Central memory CD8-positive, alpha-beta T cell (primary cell): Measurements from ENCODE around the gene PRSS22.
A peak's percentile ranks its signal among the peaks of the same experiment; 100 is the strongest.

Experiments used
- ATAC-seq: fragments of 150-1000 bp; cut with Tn5 transposase; replicated peaks from 2 replicates; pipeline ENCODE4 v1.10.0; 2022; ENCODE audit warnings: mild to moderate bottlenecking, moderate FRiP score, moderate number of reproducible peaks; ENCODE audit not compliant: poor library complexity, severe bottlenecking; ENCODE audit errors: extremely low read depth
- DNase-seq, 2 donors: peaks; one replicate each; pipeline ENCODE4 v3.0.0; 2021; ENCODE audit warnings: low spot score in 2 of 2
- H3K27ac Mint-ChIP-seq: one replicate; pipeline ENCODE4 v1.8.0; 2022; ENCODE audit warnings: low read depth, mild to moderate bottlenecking, moderate library complexity, mixed read lengths
- H3K27me3 Mint-ChIP-seq: one replicate; pipeline ENCODE4 v1.8.0; 2022; ENCODE audit warnings: mixed read lengths
- H3K36me3 Mint-ChIP-seq: one replicate; pipeline ENCODE4 v1.8.0; 2022; ENCODE audit warnings: mild to moderate bottlenecking, moderate library complexity, mixed read lengths; ENCODE audit not compliant: insufficient read depth
- H3K4me1 Mint-ChIP-seq: one replicate; pipeline ENCODE4 v1.8.0; 2022; ENCODE audit warnings: mixed read lengths
- H3K4me3 Mint-ChIP-seq: one replicate; pipeline ENCODE4 v1.8.0; 2022; ENCODE audit warnings: mild to moderate bottlenecking, moderate library complexity, mixed read lengths
- H3K9me3 Mint-ChIP-seq: one replicate; pipeline ENCODE4 v1.8.0; 2022; ENCODE audit warnings: mixed read lengths

PRSS22 gene

DNA sequence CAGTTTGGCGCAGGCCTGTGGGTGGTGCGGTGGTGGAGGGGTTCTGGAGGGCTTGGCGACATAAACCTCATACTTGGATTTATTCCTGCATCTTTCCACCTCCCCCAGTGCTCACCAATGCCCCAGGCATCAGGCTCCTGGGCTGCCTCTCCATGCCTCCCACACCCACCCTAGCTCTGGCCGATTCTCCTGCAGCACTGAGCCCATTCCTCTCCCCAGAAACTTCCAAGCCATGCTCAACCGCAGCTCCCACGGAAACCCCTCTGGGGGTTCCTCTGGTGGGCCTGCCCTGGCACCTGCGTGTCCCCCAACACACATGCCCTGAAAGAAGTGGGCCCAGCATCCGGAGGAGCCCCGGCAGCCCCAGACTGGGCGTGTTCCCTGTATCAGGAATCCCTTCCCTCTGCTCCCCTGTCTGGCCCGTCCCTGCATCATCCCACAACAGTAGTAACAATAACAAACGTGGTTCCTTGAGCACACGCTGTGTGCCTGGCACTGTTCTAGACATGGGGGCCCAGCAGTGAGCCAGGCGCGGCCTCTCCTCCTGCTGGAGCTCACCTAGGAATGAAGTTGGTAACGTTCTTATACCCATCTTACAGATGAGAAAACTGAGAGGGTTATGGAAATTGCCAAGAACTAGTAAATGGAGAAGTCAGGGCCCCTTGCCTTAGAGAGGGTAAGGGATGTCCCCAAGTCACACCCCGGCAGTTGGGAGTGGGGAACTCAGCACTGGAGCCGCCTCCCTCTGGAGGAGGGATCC lies 38.6 kb downstream of the PRSS22 start:
- no peaks in the 10 kb centered on the region for H3K9me3 Mint-ChIP-seq
- no peaks in the 10 kb centered on the region for H3K4me1 Mint-ChIP-seq
- no peaks in the 10 kb centered on the region for H3K27me3 Mint-ChIP-seq
- peak overlapping the region; percentile 4 for H3K4me3 Mint-ChIP-seq
- H3K27ac Mint-ChIP-seq = peak overlapping the region; percentile 87
- H3K36me3 Mint-ChIP-seq = no peaks in the 10 kb centered on the region
- DNase-seq (no peak), ATAC-seq (no peak)

GRCh38 chr16:2818272-2818876 lies 39.6 kb downstream of the PRSS22 start:
- Mint-ChIP-seq H3K4me3 (peak overlapping the region; percentile 48), H3K27ac (no peak overlapping the region), H3K27me3 (no peaks in the 10 kb centered on the region), H3K4me1 (no peaks in the 10 kb centered on the region), H3K9me3 (no peaks in the 10 kb centered on the region), H3K36me3 (no peaks in the 10 kb centered on the region)
- ATAC-seq (no peak), DNase-seq (no peak)

- DNase-seq = no peak
- Mint-ChIP-seq H3K36me3 (no peaks in the 10 kb centered on the region), H3K27ac (peak overlapping the region; percentile 61), H3K4me3 (peak overlapping the region; percentile 61), H3K9me3 (no peaks in the 10 kb centered on the region), H3K27me3 (no peaks in the 10 kb centered on the region), H3K4me1 (no peaks in the 10 kb centered on the region)
- ATAC-seq = peak; percentile 38
Observed at GRCh38 chr16:2817340-2818271, 40.4 kb downstream of the PRSS22 start.

DNA sequence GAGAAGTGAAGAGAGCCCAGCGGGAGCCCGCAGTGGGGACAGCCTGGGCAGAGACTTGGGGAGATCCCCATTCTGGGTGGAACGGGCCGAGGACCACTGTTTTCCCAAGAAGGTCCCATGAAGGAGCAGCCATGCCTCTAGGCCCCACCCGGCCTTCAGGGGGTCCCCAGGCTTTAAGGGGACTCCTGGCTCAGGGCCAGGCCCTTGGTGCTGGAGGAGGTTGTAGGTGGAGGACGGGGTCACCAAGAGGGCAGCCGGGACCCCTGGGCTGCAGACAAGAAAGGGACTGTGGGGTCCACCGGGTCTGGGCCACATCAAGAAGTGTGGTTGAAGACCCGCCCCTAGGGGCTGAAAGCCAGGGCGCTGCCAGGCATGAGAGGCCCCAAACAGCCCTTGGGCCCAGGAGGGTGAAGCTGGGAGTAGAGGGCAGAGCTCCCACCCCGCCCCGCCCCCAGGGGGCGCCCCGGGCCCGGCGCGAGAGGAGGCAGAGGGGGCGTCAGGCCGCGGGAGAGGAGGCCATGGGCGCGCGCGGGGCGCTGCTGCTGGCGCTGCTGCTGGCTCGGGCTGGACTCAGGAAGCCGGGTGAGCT lies 41.1 kb downstream of the PRSS22 start, which contains the start of gene PRSS21:
PRSS21 (plus strand) TSS at position 487 of the 589 bp plus-strand sequence; CDS start at position 519, 32 bp downstream.
- H3K9me3 Mint-ChIP-seq = no peaks in the 10 kb centered on the region
- ATAC-seq (peak; percentile 62), DNase-seq (peak in 1 of 2 donors; percentile 31)
- peak within 1 kb of the TSS; percentile 65 for H3K27ac Mint-ChIP-seq
- H3K4me3 Mint-ChIP-seq = peak within 1 kb of the TSS; percentile 61
- H3K27me3 Mint-ChIP-seq = peaks cover under 1% of the 10 kb centered on the region
- H3K36me3 Mint-ChIP-seq = no peaks in the 10 kb centered on the region
- H3K4me1 Mint-ChIP-seq = no peaks in the 10 kb centered on the region

DNA sequence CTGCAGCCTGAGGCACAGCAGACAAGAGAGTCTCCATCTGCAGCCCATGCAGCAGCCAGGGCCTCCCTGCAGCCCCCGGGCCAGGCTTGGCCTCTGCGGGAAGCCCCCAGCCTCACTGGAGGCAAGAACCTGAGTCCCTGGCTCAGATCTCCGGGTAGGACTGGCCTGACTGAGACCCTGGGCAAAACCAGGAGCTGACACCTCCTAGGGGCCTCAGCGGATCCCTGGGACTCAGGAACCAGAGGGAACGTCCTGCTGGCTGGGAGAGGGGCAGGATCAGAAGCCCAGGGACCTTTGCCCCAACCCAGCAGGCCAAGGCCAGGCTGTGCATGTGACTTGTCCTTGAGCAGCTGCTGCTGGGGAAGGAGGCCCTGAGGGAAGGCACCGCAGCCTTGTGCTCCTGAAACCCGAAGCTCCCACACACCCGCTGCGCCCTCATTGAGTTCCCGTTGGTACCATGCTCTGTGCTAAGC lies 42.6 kb downstream of the PRSS22 start:
- no peak for ATAC-seq
- no peaks in the 10 kb centered on the region for H3K36me3 Mint-ChIP-seq
- DNase-seq = no peak
- H3K27ac Mint-ChIP-seq = no peak overlapping the region
- H3K4me1 Mint-ChIP-seq = no peaks in the 10 kb centered on the region
- H3K4me3 Mint-ChIP-seq = no peak overlapping the region
- H3K9me3 Mint-ChIP-seq = no peaks in the 10 kb centered on the region
- peaks cover 16% of the 10 kb centered on the region for H3K27me3 Mint-ChIP-seq

- peaks cover 22% of the 10 kb centered on the region for H3K27me3 Mint-ChIP-seq
- no peak overlapping the region for H3K4me3 Mint-ChIP-seq
- ATAC-seq (no peak), DNase-seq (no peak)
- H3K27ac Mint-ChIP-seq = no peak overlapping the region
- no peaks in the 10 kb centered on the region for H3K9me3 Mint-ChIP-seq
- no peaks in the 10 kb centered on the region for H3K36me3 Mint-ChIP-seq
- H3K4me1 Mint-ChIP-seq = no peaks in the 10 kb centered on the region
Observed at GRCh38 chr16:2814551-2815298, 43.2 kb downstream of the PRSS22 start.

GRCh38 chr16:2813771-2814221 lies 44.2 kb downstream of the PRSS22 start:
- Mint-ChIP-seq H3K27ac (no peak overlapping the region), H3K27me3 (peaks cover 31% of the 10 kb centered on the region), H3K36me3 (no peaks in the 10 kb centered on the region), H3K9me3 (no peaks in the 10 kb centered on the region), H3K4me3 (no peak overlapping the region), H3K4me1 (no peaks in the 10 kb centered on the region)
- ATAC-seq = no peak
- no peak for DNase-seq

- no peak for DNase-seq
- no peaks in the 10 kb centered on the region for H3K4me1 Mint-ChIP-seq
- no peaks in the 10 kb centered on the region for H3K9me3 Mint-ChIP-seq
- no peak overlapping the region for H3K4me3 Mint-ChIP-seq
- no peak overlapping the region for H3K27ac Mint-ChIP-seq
- peaks cover 51% of the 10 kb centered on the region for H3K27me3 Mint-ChIP-seq
- H3K36me3 Mint-ChIP-seq = no peaks in the 10 kb centered on the region
- ATAC-seq = no peak
Observed at GRCh38 chr16:2811703-2812471, 46.1 kb downstream of the PRSS22 start.

DNA sequence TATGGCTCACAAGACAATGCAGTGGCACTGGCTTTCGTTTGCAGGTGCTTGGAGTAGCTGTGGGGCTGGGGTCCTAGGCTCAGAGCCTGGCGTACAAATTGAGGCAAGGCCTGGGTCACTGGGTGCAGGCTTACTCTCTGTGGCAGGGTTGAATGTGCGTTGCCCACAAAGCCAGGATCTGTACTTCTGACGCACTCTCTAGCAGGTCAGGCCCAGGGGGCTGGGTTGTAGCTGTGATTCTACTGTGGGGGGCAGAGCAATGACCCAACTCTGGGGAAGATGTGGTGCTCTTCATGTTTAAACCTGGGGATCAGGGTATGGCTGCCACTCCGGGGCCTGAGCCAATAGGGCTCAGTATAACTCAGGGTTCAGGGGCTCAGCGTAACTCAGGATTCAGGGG lies 47.3 kb downstream of the PRSS22 start:
- ATAC-seq (no peak), DNase-seq (no peak)
- no peak overlapping the region for H3K27ac Mint-ChIP-seq
- H3K9me3 Mint-ChIP-seq = no peaks in the 10 kb centered on the region
- peaks cover 63% of the 10 kb centered on the region for H3K27me3 Mint-ChIP-seq
- H3K4me3 Mint-ChIP-seq = no peak overlapping the region
- H3K36me3 Mint-ChIP-seq = peaks cover 2% of the 10 kb centered on the region
- no peaks in the 10 kb centered on the region for H3K4me1 Mint-ChIP-seq

DNA sequence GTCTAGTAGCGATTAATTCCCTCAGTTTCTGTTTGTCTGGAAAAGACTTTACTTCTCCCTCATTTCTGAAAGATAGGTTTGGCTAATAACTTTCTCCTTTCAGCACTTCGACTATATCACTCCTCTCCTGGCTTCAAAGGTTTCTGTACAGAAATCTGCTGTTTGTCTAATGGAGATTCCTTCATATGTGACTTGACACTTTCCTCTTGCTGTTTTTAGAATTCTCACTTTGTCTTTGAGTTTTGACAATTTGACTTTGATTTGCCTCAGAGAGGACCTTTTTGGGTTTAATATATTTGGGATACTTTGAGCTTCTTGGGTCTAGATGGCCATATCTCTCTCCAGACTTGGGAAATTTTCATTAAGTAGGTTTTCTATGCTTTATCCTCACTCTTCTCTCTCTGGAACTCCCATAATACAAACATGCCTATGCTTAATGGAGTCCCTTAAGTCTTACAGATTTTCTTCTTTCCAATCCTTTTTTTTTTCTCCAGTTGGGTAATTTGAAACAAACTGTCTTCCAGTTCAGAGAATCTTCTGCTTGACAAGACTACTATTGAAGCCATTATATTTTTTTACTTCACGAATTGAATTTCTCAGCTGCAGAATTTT lies 48.7 kb downstream of the PRSS22 start:
- Mint-ChIP-seq H3K36me3 (peaks cover 2% of the 10 kb centered on the region), H3K4me1 (no peaks in the 10 kb centered on the region), H3K27ac (no peak overlapping the region), H3K27me3 (peaks cover 73% of the 10 kb centered on the region), H3K9me3 (no peaks in the 10 kb centered on the region), H3K4me3 (no peak overlapping the region)
- DNase-seq = no peak
- no peak for ATAC-seq

- Mint-ChIP-seq H3K36me3 (peaks cover 2% of the 10 kb centered on the region), H3K4me3 (no peak overlapping the region), H3K27me3 (peaks cover 73% of the 10 kb centered on the region), H3K27ac (no peak overlapping the region), H3K4me1 (no peaks in the 10 kb centered on the region), H3K9me3 (peaks cover 5% of the 10 kb centered on the region)
- DNase-seq (no peak), ATAC-seq (no peak)
Observed at GRCh38 chr16:2808181-2808580, 49.8 kb downstream of the PRSS22 start.
